GM19239 (cell line): Measurements from ENCODE around the gene TRIM22.

ENCODE experiments used
- DNase-seq: peaks from one replicate; pipeline ENCODE4 v3.0.0; 2011; ENCODE audit warnings: low spot score; ENCODE audit not compliant: insufficient read length
- FAIRE-seq: peaks from 2 replicates; lab custom pipeline; 2011; peaks lifted over from hg19 to GRCh38; lab: Jason Lieb, UNC

The TRIM22 gene

DNA sequence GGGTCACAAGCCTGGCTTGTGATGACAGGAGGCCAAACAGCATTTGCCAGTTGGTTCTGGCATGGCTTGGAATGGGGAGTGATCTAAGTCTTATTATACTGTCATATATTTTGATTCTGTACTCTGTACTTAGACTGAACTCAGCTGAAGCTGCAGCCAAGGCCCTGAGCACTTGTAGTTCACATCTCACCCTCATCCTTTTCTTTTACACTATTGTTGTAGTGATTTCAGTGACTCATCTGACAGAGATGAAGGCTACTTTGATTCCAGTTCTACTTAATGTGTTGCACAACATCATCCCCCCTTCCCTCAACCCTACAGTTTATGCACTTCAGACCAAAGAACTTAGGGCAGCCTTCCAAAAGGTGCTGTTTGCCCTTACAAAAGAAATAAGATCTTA, 47.5 kb downstream of the TRIM22 start:
- no peak for FAIRE-seq
- DNase-seq, result no peak

DNA sequence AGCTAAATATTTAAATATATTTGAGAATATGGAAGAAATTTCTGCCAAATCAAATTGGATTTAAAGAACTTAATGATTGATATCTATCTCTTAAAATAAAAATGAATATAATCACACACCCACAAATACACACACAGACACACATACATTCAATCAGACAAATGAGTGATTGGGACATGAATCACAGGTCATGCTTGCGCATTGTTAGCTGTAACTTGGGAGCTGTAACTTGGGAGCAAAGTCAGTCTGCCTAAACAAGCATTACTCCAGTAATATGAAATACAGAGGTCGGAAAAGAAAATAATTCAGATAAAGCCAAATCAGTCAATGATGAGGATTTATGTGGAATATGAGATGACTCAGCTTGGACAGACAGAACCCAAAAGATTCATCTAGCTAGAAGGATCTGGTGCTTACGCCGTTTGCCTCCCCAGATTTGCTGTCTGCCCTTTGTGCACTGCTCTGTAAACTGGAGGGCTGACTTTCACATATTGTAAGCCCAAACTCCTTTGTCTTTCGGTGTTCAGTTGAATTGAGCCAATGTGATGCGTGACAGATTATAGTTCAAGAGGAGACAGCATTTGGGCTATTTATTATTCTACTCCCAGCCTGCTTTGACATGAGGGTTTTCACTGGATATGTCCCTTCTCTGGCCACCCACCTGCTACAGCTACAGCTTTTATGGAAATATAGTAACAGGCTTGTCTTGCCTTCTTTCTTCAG, 48.2 kb downstream of the TRIM22 start:
- FAIRE-seq, result no peak
- DNase-seq, result no peak

DNA sequence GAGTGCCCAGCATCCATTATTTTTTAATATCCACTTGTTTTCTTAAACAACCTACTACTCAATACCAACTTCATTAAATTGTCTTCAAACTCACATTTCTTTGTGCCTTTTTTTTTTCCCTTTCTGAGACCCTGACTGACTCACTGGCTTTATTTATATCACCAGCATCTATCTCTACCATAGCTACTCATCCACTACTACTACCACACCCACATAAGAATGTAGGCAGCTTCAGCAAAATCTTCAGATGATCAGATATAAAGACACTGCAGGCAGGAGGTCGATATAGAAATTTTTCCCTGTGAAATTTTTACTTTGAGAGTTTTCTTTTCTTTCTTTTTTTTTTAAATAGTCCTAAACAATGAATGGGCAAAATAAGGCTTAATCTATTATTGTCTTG, 48.8 kb downstream of the TRIM22 start:
- no peak for FAIRE-seq
- no peak for DNase-seq

DNA sequence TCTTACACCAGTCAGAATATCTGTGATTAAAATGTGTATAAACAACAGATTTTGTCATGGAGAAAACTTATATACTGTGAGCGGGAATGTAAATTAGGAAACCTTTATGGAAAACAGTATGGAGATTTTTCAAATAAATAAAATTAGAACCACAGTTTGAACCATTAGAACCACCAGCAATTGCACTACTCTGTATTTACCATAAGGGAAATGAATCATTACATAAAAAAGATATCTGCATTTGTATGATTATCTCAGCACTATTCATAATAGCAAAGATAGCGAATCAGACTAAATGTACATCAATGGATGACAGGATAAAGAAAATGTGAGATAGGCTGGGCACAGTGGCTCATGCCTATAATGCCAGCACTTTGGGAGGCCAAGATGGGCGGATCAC, 57.0 kb downstream of the TRIM22 start:
- FAIRE-seq, result no peak
- no peak for DNase-seq

DNA sequence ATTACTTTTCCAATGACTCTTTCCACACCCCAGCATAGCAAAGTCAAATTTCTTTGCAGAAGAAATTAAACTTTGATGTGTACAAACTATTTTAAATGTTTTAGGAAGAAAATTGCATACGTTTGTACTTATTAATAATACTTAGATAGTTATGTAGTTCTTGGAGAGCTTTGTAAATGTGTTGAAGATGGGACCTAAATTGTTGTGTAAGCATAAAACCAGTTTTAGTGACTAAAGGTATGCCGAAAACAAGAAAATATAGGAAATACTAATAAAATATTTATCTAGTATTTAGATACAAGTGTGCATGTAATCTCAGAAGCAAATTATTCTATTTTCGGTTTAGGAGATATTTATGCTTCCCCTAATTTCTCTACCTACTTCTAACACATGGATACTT, 60.2 kb downstream of the TRIM22 start:
- FAIRE-seq (no peak), DNase-seq (no peak)

DNA sequence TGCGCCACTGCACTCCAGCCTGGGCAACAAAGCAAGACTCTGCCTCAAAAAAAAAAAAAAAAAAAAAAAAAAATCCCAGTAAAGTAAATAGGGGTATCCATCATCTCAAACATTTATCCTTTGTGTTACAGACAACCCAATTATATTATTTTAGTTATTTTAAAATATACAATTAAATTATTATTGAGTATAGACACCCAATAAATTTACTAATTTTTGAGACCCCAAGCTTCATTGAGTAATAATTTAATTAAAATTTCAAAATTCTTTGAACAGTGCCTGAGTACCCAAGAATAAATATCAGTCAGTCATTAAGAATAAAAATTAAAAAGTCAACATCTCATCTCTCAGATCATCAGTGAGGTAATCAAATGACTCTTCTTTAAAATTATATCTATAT, 64.4 kb downstream of the TRIM22 start, which contains the start of gene OR52N4:
OR52N4 (plus strand) TSS at position 301 of the 400 bp plus-strand sequence. CDS start 498 bp downstream, outside the sequence.
- FAIRE-seq, result no peak
- no peak for DNase-seq
